ENCODE data around the gene FCHO2. TPM values are rescaled to one million over a fixed set of nuclear protein-coding genes. Genes with fewer than 3 reads are reported as not detected.

Gene FCHO2
- total and polyA plus RNA-seq, 2 of the 4 experiments (the other 2 are of a cell fraction), result 6.1 to 23.5 TPM

GRCh38 chr5:72954389-72954788, 1.5 kb upstream of the FCHO2 start:
- Histone ChIP-seq H2AK9ac (replicated peaks; ENCODE audit: low read depth, low read length, poor library complexity) (no peak overlapping the region), H3K4me3 (ENCODE audit: insufficient read depth, low read depth, low read length) (no peak overlapping the region), H3K27ac (ENCODE audit: insufficient read depth, low read length) (no peak overlapping the region), H2BK15ac (ENCODE audit: low read depth, low read length) (peak overlapping the region; percentile 56; the same call in 1 of the 3 replicates), H2BK20ac (ENCODE audit: low read depth, low read length) (peak overlapping the region; percentile 59; the same call in 1 of the 2 replicates), H3K36me3 (ENCODE audit: control insufficient read depth, insufficient read depth, low read length) (no peaks in the 10 kb centered on the region), H3K56ac (ENCODE audit: extremely low read depth, insufficient read depth, low read length) (no peak overlapping the region), H3K4ac (ENCODE audit: low read depth, low read length) (peak overlapping the region; percentile 95; the same call in 1 of the 2 replicates), H4K8ac (ENCODE audit: low read depth in 2 of 2, low read length in 2 of 2) (peak overlapping the region in 1 of 2 experiments; percentile 95; a peak in 1 of 4 replicates), H4K20me1 (ENCODE audit: insufficient read depth, low read length) (0 out of 2 replicates have a peak, but pooled peaks cover 5% of the 10 kb centered on the region), H3K14ac (replicated peaks; ENCODE audit: low read depth, low read length) (peak overlapping the region; percentile 56; the same call in 1 of the 2 replicates), H3K4me1 (ENCODE audit: control insufficient read depth, insufficient read depth, low read length) (peaks cover 13% of the 10 kb centered on the region), H4K5ac (ENCODE audit: low read depth, low read length) (no peak overlapping the region), H3K9me3 (ENCODE audit: control insufficient read depth, insufficient read depth, low read length) (no peaks in the 10 kb centered on the region), H3K4me2 (ENCODE audit: low read depth, low read length) (peak overlapping the region; percentile 93; the same call in 1 of the 2 replicates), H3K79me1 (ENCODE audit: low read depth in 1 of 2, low read length in 2 of 2) (peaks cover 3 to 18% of the 10 kb centered on the region in 2 experiments; a peak in 2 of 4 replicates), H3K9me1 (ENCODE audit: insufficient read depth, low read length) (peaks cover 8% of the 10 kb centered on the region), H2BK120ac (ENCODE audit: low read depth, low read length) (peak overlapping the region; percentile 3; the same call in 1 of the 2 replicates), H3K9ac (ENCODE audit: low read depth, low read length) (no peak overlapping the region), H3K27me3 (ENCODE audit: control insufficient read depth, insufficient read depth, low read length) (no peaks in the 10 kb centered on the region), H2BK5ac (ENCODE audit: low read depth, low read length, poor library complexity, severe bottlenecking) (peak overlapping the region; percentile 93), H2AK5ac (ENCODE audit: low read depth, low read length) (no peak overlapping the region), H3K23ac (ENCODE audit: low read depth, low read length) (0 out of 2 replicates have a peak overlapping the region, but pooled peaks have one; percentile 1), H3K18ac (ENCODE audit: low read depth, low read length) (no peak overlapping the region), H4K91ac (ENCODE audit: insufficient read depth, low read depth, low read length) (no peak overlapping the region), H2AFZ (replicated peaks; ENCODE audit: low read length, poor library complexity) (no peak overlapping the region)
- DNase-seq, result no peak
- POLR2A ChIA-PET (ENCODE audit: unreplicated experiment), result no interaction called here
- in situ Hi-C loops (cut with MboI; ENCODE audit: low sequenced_read_pairs), result no loop called here
- TF ChIP-seq RCOR1 (IDR thresholded peaks at IDR 0.05; ENCODE audit: insufficient replicate concordance, low read length) (no peak), RFX5 (IDR thresholded peaks at IDR 0.05; ENCODE audit: low read depth, low read length) (no peak), NFE2L2 (IDR thresholded peaks at IDR 0.05; ENCODE audit: low read depth, low read length) (no peak), CHD1 (IDR thresholded peaks at IDR 0.05; ENCODE audit: low read depth, low read length) (no peak), SMC3 (IDR thresholded peaks at IDR 0.05; ENCODE audit: low read depth, low read length) (no peak), POLR2A (IDR thresholded peaks at IDR 0.05; ENCODE audit: low read depth, low read length) (no peak)
- no peak for ATAC-seq (ENCODE audit: low read depth)
- BruUV-seq (replicated peaks), result no TSS peak
- CTCF ChIA-PET, result no interaction called here
- intact Hi-C loops (cut with micrococcal nuclease), result loop anchor here (2.0 kb wide), 1 partner anchor 262 kb away; no protein-coding TSS in a partner anchor
- dilution Hi-C loops (cut with HindIII; ENCODE audit: low sequenced_read_pairs, unreplicated experiment), result no loop called here
- WGBS, 2 experiments (ENCODE audit: extremely low coverage in 2 of 2, insufficient read length in 1 of 2), result no CpG with 5 or more reads among the region's 7 CpGs

Measured in IMR-90 (cell line).